LNCaP clone FGC (cell line): ENCODE measurements around the gene FAM120B.

Experiments
- DNase-seq: peaks from one replicate; pipeline ENCODE4 v3.0.0-alpha.2; 2011; ENCODE audit warnings: low read depth
- H3K4me3 ChIP-seq: 2 replicates; pipeline ENCODE4 v1.5.1; 2011; ENCODE audit warnings: mild to moderate bottlenecking, low read depth, low read length, control low read depth
- TF ChIP-seq, protein P1 (sequence below): IDR thresholded peaks from 2 replicates; pipeline ENCODE4 v1.5.1; 2012; ENCODE audit warnings: mild to moderate bottlenecking; ENCODE audit not compliant: control insufficient read depth, insufficient read depth; ENCODE audit errors: extremely low read depth

Gene FAM120B

DNA sequence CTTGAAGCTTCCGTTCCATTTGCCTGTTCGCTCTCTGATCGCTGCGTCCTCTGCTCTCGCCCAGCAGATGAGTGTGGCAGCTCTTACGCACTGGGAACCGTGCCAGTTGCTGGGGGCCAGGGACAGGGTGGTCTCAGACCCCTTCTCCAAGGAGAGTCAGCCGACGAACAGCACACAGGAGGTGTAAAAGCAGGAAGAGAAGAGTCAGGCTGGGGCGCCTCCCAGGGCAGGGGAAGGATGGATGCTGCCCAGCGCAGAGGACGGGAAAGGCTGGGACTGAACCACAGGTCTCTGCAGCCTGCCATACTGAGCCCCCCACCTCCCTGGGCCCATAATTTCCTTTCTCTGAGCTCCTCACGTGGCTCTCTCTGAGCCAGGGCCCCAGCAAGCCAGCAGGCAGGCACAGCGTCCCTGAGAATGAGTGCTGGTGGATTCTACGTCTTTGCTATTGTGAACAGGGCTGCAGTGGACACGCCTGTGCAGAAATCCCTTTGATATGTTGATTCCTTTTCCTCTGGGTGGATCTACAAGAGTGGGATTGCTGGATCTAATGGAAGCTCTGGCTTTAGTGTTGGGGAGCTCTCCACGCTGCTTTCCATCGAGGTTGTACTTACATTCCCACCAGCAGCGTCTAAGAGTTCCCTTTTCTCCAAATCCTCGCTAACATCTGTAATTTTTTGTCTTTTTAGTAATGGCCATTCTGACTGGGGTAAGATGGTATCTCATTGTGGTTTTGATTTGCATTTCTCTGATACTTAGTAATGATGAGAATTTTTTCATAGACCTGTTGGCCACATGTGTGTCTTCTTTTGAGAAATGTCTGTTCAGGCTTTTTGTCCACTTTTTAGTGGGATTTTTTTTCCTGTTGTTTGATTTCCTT, 142.4 kb downstream of the FAM120B start:
- no peak overlapping the region for H3K4me3 ChIP-seq
- TF ChIP-seq, protein P1, sequence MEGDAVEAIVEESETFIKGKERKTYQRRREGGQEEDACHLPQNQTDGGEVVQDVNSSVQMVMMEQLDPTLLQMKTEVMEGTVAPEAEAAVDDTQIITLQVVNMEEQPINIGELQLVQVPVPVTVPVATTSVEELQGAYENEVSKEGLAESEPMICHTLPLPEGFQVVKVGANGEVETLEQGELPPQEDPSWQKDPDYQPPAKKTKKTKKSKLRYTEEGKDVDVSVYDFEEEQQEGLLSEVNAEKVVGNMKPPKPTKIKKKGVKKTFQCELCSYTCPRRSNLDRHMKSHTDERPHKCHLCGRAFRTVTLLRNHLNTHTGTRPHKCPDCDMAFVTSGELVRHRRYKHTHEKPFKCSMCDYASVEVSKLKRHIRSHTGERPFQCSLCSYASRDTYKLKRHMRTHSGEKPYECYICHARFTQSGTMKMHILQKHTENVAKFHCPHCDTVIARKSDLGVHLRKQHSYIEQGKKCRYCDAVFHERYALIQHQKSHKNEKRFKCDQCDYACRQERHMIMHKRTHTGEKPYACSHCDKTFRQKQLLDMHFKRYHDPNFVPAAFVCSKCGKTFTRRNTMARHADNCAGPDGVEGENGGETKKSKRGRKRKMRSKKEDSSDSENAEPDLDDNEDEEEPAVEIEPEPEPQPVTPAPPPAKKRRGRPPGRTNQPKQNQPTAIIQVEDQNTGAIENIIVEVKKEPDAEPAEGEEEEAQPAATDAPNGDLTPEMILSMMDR = no peak
- no peak for DNase-seq

DNA sequence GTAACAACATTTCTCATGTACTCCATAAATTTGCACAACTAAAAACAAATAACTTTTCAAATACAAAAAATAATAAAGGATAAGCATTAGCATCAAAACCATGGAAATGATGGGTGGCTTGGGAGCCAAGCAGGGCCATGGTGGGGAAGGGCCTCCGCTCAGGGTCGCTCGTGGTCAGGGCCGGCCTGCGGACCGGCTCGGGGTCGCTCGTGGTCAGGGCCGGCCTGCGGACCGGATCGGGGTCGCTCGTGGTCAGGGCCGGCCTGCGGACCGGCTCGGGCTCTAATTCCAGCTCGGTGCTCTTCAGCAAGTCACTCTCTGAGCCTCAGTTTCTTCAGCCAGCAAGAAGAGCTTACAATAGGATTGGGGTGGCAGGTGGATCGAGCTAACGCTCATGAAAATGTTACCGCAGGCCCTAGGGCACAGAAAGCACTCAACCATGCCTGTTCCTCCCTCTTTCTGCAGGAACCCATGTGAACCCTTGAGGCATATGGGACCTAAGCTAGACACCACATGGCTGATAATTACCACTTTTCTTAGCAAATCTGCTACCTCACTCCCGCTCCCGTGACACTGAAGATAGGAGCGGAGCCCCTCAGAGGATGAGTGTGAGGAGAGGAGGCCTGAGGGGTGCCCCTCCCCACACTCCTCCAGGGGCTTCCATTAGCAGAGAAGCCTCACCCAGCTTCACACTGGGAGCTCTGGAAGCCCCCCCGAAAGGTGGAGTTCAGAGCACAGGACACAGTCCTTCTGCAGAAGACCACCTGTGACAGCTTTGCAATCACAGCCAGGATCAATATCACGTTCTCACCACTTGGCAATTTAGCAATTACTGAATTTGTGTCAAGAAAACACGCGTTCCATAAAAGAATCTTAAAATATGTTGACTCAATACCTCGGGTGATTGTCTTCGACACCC, 143.5 kb downstream of the FAM120B start:
- TF ChIP-seq, protein P1 = no peak
- no peak for DNase-seq
- no peak overlapping the region for H3K4me3 ChIP-seq

DNA sequence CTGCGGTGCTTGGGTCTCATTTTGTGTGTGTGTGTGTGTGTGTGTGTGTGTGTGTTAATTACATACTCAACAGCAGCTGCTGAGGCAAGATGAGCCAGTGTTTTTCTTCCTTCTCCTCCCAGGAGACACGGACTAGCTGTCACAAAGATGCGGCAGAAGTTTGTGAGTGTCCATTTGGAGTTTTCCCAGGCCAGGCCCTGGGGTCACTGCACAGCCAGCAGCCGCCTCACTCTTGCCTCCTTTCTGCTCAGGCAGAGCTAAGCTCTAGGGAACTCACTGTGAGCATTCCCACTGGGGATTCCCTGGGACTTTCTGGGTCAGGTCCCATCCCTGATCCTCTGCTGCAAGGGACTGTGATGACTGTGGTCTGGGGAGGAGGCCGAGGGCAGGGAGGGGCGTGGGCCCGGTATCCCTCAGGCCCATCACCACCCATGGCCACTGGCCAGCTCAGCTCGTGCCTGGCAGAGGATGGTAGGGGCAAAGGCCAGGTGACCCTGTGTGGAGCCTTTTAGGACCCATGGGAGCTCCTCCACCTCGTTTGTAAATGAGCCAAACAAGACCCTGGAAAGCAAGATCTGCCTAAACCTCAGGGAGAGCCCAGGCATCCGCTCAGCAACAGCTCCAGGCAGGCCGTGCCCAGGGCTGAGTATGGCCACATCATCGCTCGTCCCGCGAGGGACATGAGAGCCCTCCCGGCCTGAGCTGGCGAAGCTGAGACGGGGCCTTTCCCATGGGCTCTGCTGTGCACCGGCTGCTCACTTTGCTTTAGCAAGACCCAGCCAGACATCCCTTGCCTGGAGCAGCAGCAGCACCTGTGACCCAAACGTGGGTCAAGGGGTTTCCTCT, 144.6 kb downstream of the FAM120B start:
- DNase-seq = no peak
- TF ChIP-seq, protein P1 = no peak

DNA sequence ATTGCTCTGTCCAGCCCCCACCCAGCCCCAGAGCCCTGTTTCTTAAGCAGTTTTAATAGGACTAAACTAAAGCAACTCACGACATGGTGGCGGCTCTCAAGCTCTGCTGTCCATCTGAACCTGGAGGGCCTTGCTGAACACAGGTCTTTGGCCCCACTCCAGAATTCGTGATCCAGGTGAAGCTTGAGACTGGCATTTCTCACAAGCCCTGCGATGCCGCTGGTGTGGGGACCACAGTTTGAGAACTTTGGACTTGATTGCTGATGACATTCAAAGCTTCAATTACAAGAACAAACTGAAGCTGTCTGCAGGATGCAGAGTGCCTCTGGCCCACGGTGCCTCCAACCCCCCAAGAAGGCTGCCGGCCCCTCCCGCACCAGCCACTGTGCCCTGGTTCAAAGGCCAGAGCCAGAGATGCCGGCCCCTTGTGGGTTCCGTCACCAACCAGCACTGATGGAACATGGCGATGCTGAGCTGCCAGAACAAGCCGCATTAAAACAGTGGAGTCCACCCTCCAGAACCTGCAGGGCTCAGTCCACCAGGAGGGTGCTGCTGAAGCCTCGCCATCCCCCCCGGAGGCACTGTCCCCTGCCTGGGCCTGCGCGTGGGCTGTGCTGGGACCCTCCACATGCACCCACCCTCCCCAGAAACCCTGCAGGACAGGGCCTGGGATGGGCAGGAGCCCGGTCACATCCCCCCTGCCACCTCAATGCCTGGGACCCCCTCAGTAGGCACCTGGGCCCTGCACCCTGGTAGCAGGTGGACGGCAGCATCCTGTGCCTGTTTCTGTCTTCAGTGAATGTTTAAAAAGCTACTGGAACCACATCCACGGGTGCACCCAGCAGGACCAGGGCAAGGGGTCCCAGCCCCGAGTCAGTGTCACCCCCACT, 145.4 kb downstream of the FAM120B start:
- DNase-seq = no peak
- TF ChIP-seq, protein P1 = no peak
- no peak overlapping the region for H3K4me3 ChIP-seq

More for the DNA sequence above, 144.6 kb downstream of the FAM120B start:
- no peak overlapping the region for H3K4me3 ChIP-seq

DNA sequence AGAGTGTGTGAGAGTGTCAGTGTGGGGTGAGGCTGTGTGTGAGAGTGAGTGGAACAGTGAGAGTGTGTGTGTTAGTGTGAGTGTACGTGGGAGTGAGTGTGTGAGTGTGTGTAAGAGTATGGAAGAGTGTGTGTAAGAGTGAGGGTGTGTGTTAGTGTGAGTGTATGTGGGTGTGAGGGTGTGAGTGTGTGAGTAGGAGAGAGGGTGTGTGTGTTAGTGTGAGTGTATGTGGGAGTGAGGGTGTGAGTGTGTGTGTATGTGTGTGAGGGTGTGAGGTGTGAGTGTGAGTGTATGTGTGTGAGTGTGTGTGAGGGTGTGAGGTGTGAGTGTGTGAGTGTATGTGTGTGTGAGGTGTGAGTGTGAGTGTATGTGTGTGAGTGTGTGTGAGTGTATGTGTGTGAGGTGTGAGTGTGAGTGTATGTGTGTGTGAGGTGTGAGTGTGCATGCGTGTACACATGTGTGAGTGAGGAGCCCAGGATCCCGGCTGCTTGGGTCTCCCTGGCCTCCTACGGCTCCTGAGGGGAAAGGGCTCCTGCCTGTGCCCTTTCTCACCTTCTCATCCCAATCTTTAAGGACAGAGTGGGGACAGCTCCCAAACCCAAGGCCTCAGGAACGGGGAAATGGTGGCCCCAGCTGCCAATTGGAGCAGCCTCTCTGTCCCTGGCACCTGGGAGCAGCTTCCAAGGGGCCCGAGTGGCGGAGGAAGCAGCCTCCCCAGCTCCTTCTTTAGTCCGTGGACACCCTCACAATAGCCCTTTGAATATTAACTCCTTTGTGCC, 146.4 kb downstream of the FAM120B start:
- TF ChIP-seq, protein P1 = no peak
- no peak for DNase-seq
- no peak overlapping the region for H3K4me3 ChIP-seq
